ENCODE results near the gene DDX56. TPM values are rescaled to one million over a fixed set of nuclear protein-coding genes. Genes with fewer than 3 reads are reported as not detected.

Gene DDX56
- total and polyA plus RNA-seq, 2 of the 13 experiments (the other 11 are each of a cell fraction or from before 2014, with no cell fraction given) = 82.6 to 120 TPM

GRCh38 chr7:44541876-44542610 is 31.7 kb downstream of the DDX56 start (continued):
- TF ChIP-seq REXO4 (CRISPR knock-in tag; IDR thresholded peaks at IDR 0.05; ENCODE audit: borderline replicate concordance) (no peak), ZNF260 (CRISPR knock-in tag; IDR thresholded peaks at IDR 0.05; ENCODE audit: borderline replicate concordance, low read depth) (no peak), ZNF776 (CRISPR knock-in tag; IDR thresholded peaks at IDR 0.05) (no peak), ZNF136 (CRISPR knock-in tag; IDR thresholded peaks at IDR 0.05; ENCODE audit: low read depth) (no peak), ZMAT5 (CRISPR knock-in tag; IDR thresholded peaks at IDR 0.05; ENCODE audit: borderline replicate concordance, low read depth) (no peak), SMAD3 (CRISPR knock-in tag; IDR thresholded peaks at IDR 0.05) (no peak), ZZZ3 (CRISPR knock-in tag; IDR thresholded peaks at IDR 0.05; ENCODE audit: borderline replicate concordance) (no peak), FOXO1 (CRISPR knock-in tag; IDR thresholded peaks at IDR 0.05) (no peak), CEBPZ (IDR thresholded peaks at IDR 0.05; ENCODE audit: low read length) (no peak), CCAR2 (optimal IDR thresholded peaks at IDR 0.05; ENCODE audit: low read depth, low read length) (no peak), JUND (CRISPR knock-in tag; IDR thresholded peaks at IDR 0.05) (no peak), GRHL1 (CRISPR knock-in tag; conservative IDR thresholded peaks at IDR 0.05) (no peak), YEATS4 (CRISPR knock-in tag; IDR thresholded peaks at IDR 0.05; ENCODE audit: borderline replicate concordance) (no peak), KDM5A (IDR thresholded peaks at IDR 0.05; ENCODE audit: borderline replicate concordance, low read length) (no peak), ZFP62 (CRISPR knock-in tag; IDR thresholded peaks at IDR 0.05) (no peak), KLF13 (CRISPR knock-in tag; IDR thresholded peaks at IDR 0.05) (no peak), ZNF605 (CRISPR knock-in tag; IDR thresholded peaks at IDR 0.05) (no peak), YEATS2 (CRISPR knock-in tag; IDR thresholded peaks at IDR 0.05; ENCODE audit: borderline replicate concordance) (no peak), PHF20 (CRISPR knock-in tag; IDR thresholded peaks at IDR 0.05) (no peak), ZNF382 (CRISPR knock-in tag; IDR thresholded peaks at IDR 0.05; ENCODE audit: borderline replicate concordance) (no peak), CBX2 (IDR thresholded peaks at IDR 0.05; ENCODE audit: low read depth, low read length) (no peak), CBX2 (CRISPR knock-in tag; IDR thresholded peaks at IDR 0.05; ENCODE audit: low read depth) (no peak), FOXA1 (IDR thresholded peaks at IDR 0.05) (no peak), FOXA1 (CRISPR knock-in tag; IDR thresholded peaks at IDR 0.05) (peak; percentile 21; the same call in 1 of the 2 replicates), GTF2F1 (IDR thresholded peaks at IDR 0.05; ENCODE audit: low read length) (no peak), ETS1 (CRISPR knock-in tag; IDR thresholded peaks at IDR 0.05) (no peak)

Measured in HepG2 (cell line).